Measurements from ENCODE around the gene CCL13. TPM values are rescaled to one million over a fixed set of nuclear protein-coding genes. Genes with fewer than 3 reads are reported as not detected.
"Not testable (repeated sequence)": the region's sequence is repeated elsewhere in the genome, so short reads cannot be mapped to it uniquely, and the experiment has no call there.

The CCL13 gene
- 1 to 10 TPM; 3.1 to 4.0 TPM for total RNA-seq
- long read RNA-seq, donor 1 = 0 reads
- long read RNA-seq, donor 2 = 0 reads

DNA sequence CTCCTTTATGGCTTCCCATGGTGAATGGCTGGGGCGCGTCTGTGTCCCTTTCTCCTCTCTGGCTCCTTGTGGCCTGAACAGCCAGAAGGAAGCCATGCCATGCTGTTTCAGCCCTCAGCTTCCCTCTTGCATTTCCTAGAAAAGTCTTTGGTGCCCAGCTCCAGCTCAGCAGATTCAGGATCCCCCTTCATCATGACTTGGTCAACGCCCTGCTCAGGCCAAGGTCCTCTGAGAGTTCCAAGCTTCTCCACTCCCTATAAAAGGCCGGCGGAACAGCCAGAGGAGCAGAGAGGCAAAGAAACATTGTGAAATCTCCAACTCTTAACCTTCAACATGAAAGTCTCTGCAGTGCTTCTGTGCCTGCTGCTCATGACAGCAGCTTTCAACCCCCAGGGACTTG is at the start of gene CCL13:
CCL13 (plus strand) TSS at position 287 of the 400 bp plus-strand sequence; CDS start at position 334, 47 bp downstream.
- no peak for DNase-seq (ENCODE audit: low spot score)
- intact Hi-C loops (cut with DNase I) = no loop called here

DNA sequence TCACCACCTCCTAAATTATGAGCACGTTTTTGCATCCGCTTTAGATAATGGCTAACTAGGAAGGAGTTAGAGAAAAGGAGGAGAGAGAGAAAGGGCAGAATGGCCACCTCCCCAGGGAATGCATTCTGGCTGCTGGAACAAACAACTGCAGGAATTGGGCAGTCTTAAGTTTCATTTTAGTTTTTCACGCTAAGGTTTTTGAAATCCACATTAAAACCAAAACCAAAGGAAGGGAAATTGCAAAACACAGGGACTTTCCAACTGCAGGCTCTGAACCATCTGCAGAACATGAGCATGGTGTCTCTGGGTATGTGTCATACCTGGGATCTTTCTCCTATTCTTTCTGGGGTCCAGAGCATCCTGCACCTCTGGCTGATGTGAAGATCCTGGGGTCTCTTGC is 49.2 kb upstream of the CCL13 start:
- no peak for DNase-seq (ENCODE audit: low spot score)

DNA sequence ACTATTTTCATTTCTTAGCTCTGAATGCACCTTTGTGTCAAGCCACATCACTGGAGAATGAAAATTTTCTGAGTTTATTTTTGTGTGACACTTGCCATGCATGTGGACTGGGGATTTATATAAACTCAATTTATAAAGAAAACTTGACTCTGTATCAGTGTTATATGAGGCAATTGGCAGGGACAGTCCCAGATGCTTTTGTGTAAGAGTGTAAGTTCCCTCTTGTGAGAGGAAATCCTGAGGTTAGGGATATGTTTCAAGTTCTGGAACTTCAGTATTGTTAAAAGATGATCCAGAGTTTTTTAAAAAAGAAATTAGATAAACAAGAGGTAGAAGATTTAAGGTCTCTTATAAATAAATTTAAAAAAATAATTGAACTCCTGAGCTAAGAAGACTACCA is 47.9 kb upstream of the CCL13 start:
- no peak for DNase-seq (ENCODE audit: low spot score)
- intact Hi-C loops (cut with DNase I) = loop anchor here in 1 of 2 donors (5.0 kb wide), 2 partner anchors 56 to 106 kb away; no protein-coding TSS in a partner anchor

More for the DNA sequence above, 49.2 kb upstream of the CCL13 start:
- intact Hi-C loops (cut with DNase I) = loop anchor here in 1 of 2 donors (5.0 kb wide), 2 partner anchors 55 to 105 kb away; no protein-coding TSS in a partner anchor

DNA sequence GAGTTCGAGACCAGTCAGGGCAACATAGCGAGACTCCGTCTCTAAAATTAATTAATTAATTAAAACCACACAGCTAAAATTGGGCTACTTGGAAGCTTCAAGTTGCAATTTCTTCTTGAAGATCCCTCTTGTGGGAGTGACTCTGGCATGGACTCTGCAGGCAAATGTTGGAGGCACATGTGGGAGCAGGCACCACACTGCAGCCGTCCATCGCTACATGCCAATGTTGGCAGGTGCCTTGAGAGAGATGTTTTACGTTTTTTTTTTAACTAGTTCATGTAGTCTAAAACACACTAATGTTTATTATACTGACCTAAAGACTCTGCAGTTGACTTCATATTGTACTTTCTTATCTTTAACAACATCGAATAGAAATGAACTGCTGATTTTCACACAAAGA is 45.0 kb upstream of the CCL13 start:
- intact Hi-C loops (cut with DNase I) = no loop called here
- DNase-seq (ENCODE audit: low spot score) = no peak

DNA sequence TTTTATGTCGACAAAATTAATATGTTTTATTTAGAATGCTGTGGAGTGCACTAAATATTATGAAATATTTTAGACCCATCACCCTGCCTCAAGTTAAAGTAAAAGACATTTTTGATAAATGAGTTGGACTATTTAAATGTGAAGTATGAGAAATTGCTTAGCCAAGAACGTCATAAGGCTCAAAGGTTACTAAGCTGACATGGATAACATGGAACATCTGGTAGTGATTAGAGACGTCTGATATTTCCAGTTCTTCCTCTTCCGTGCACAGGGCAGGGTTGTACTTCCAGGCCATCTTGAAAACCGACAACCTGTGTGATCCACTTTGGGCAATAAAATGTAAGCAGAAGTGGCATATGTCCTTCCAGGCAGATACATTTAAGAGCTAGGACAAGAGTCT is 44.2 kb upstream of the CCL13 start:
- intact Hi-C loops (cut with DNase I) = no loop called here
- DNase-seq (ENCODE audit: low spot score) = no peak

DNA sequence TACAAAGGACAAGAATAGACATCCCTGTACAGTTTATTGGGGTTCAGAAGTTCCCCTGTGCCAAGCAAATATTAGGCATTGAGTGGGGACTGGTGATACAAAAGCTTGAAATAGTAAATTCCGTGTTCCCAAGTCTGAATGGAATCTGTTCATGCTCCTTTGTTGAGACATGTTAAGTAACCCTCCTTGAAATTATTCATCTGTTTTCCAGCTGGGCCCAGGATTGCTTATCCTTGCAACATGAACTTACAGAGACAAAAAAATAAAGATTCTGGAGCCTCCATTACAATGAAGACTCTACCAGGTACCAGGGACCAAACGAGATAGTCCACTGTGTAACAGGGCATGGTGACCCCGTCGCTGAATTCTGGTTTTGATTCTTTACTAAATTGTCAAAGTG is 43.1 kb upstream of the CCL13 start:
- intact Hi-C loops (cut with DNase I) = no loop called here
- DNase-seq (ENCODE audit: low spot score) = no peak

DNA sequence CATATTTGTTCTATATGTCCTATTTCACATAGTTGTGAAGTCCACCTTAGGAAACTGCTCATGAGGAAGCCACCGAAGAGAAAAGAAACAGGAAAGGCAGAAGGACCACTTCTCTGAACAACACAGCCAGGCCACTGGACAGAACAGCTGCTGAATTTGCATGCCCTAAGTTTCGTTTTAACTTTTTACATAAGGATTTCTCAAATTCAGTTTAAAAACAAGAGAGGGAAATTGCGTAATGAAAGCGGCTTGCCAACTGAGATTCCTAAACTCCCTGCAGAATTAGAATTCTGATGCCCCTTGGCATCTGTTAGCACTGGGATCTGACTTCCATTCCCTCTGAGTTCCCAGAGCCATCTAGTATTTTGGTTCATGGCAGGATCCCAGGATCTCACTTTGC is 42.0 kb upstream of the CCL13 start:
- intact Hi-C loops (cut with DNase I) = no loop called here
- no peak for DNase-seq (ENCODE audit: low spot score)

DNA sequence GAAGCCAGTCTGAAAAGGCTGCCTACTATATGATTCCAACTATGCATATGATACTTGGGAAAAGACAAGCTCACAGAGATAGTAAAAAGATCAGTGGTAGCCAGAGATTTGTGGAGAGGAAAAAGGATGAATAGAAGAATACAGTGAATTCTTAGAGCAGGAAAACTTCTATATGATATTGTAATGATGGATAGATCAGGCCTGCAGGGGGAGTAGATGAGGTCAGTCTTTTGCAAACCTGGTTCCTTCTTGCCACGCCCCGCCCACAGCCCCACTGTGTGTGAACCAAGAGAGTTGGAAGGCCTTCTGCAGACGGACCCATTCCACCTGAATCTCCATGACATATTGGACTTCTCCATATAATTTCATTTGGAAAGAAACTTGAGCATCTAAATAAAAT is 37.8 kb upstream of the CCL13 start:
- DNase-seq (ENCODE audit: low spot score) = no peak
- intact Hi-C loops (cut with DNase I) = no loop called here

DNA sequence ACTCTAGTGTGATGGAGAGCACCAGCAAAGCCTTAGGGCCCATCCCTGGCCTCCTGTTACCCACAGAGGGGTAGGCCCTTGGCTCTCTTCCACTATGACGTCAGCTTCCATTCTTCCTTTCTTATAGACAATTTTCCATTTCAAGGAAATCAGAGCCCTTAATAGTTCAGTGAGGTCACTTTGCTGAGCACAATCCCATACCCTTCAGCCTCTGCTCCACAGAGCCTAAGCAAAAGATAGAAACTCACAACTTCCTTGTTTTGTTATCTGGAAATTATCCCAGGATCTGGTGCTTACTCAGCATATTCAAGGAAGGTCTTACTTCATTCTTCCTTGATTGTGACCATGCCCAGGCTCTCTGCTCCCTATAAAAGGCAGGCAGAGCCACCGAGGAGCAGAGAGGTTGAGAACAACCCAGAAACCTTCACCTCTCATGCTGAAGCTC is 37.2 kb upstream of the CCL13 start, which contains the start of gene CCL8:
CCL8 (plus strand) TSS at position 397 of the 445 bp plus-strand sequence. CDS start 67 bp downstream, outside the sequence.
- intact Hi-C loops (cut with DNase I) = no loop called here
- no peak for DNase-seq (ENCODE audit: low spot score)

DNA sequence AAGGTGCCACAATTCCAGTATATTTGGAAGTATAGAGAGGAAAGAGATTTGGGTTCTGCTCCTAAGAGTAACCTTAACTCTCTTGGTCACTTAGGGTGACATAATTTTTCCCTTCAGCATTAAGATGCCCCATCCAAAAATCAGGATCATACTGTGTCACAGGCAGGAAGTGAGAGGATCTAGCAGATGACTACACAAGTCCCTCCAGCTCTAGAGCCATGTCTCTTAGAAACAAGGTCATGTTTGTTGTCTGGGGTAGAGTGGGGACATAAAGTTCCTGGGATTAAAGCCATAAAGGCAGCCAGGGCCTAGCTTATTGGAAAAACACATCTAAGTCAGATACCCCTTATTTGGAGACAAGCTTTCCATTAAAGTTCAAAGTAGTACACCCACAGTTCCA is 34.3 kb upstream of the CCL13 start:
- no peak for DNase-seq (ENCODE audit: low spot score)
- intact Hi-C loops (cut with DNase I) = no loop called here

DNA sequence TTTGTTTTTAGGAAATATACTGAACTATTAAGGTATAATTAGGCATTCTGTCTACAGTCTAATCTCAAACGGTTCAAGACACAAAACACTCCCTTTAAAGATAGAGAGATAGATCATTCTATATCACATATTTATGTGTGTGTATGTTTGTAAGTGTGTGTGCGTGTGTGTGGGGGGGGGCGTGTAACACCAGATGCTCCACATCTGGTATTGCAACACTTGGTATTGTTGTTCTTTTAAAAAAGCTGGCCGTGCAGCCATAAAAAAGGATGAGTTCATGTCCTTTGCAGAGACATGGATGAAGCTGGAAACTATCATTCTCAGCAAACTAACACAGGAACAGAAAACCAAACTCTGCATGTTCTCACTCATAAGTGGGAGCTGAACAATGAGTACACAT is 28.7 kb upstream of the CCL13 start:
- DNase-seq (ENCODE audit: low spot score); intact Hi-C loops (cut with DNase I): not testable (repeated sequence)

DNA sequence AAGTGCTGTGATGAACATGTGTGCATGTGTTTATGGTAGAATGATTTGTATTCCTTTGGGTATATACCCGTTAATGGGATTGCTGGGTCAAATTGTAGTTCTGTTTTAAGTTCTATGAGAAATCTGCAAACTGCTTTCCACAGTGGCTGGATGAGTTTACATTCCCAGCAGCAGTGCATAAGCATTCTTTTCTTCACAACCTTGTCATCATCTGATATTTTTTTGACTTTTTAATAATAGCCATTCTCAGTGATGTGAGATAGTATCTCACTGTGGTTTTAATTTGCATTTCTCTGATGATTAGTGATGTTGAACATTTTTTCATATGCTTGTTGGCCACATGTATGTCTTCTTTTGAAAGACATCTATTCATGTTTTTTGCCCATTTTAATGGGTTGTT is 18.6 kb upstream of the CCL13 start:
- DNase-seq (ENCODE audit: low spot score) = no peak
- intact Hi-C loops (cut with DNase I) = no loop called here

DNA sequence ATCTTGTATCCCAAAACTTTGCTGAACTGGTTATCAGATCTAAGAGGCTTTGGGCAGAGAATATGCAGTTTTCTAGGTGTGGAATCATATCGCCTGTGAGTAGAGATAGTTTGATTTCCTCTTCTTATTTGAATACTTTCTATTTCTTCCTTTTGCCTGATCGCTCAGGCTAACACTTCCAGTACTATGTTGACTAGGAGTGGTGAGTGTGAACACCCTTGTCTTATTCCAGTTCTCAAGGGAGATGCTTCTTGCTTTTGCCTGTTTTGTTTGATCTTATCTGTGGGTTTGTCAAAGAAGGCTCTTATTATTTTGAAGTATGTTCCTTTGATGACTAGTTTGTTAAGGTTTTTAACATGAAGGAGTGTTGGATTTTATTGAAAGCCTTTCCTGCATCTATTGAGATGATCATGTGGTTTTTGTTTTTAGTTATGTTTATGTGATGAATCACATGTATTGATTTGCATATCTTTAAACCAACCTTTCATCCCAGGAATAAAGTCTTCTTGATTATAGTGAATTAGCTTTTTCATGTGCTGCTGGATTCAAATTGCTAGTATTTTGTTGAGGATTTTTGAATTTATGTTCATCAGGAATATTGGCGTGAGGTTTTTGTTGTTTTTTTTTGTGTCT is 17.0 kb upstream of the CCL13 start:
- no peak for DNase-seq (ENCODE audit: low spot score)
- intact Hi-C loops (cut with DNase I) = no loop called here

DNA sequence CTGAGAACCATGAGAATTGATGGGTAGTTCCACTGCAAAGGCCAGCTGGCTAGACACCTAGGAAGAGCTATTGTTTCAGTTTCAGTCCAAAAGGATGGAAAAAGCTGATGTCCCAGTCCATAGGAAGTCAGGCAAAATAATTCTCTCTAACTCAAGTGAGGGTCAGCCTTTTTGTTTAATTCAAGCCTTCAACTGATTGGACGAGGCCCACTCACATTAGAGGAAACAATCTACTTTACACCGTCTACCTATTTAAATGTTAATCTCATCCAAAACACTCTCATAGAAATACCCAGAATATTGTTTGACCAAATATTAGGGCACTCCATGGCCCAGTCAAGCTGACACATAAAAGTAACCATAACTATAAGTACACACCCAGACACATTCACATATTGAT is 14.4 kb upstream of the CCL13 start:
- intact Hi-C loops (cut with DNase I) = no loop called here
- DNase-seq (ENCODE audit: low spot score) = no peak

DNA sequence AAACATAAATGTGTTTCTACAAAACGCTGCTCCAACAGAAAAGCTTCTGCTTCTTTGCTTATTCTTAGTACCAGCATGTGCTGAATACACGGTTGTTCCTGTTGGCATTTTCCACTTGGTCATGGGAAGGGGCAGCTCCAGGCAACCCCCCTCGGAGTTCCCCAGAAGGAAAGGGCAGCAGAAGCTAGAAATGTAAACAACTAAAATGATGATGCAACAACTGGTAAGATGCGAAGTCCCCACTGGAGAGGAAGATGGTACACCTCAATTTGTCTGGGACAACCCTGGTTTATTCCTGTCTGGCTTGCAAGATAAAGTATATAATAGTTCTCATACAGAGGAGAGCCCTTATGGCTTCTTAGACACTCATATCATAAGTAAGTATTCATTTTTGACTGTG is 9.2 kb upstream of the CCL13 start:
- DNase-seq (ENCODE audit: low spot score) = peak; percentile 67
- intact Hi-C loops (cut with DNase I) = no loop called here

DNA sequence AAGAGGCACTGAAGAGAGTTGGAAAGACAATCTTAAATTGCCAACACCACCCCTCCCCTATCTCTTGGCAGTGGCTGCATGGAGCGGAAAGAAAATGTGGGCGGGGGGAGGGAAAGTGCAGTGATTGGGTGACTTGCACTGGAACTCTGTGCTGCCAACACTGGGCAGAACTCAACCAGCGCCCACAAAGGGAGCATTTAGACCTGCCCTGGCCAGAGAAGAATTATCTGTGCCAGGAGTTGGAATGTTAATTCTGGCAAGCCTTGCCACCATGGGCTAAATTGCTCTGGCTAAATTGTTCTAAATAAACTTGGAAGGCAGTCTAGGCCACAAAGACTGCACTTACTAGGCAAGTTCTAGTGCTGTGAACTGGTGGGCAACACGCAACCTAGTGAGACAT is 6.5 kb upstream of the CCL13 start:
- no peak for DNase-seq (ENCODE audit: low spot score)
- intact Hi-C loops (cut with DNase I) = no loop called here

DNA sequence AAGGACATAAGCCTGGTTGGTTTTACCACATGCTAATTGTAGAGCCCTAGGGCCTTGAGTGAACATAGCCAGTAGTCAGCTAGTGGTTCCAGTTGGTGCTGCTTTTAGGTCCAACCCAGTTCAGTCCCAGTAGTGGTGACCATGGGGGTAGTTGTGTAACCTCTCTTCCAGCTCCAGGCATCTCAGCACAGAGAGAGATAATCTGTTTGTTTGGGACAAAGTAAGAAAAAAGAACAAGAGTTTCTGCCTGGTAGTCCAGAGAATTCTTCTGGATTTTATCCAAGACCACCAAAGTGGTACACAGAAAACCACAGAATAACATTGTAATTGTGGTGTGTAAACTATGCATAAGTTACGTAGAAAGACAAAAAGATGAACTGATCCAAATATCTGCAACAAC is 5.2 kb upstream of the CCL13 start:
- intact Hi-C loops (cut with DNase I) = no loop called here
- no peak for DNase-seq (ENCODE audit: low spot score)

DNA sequence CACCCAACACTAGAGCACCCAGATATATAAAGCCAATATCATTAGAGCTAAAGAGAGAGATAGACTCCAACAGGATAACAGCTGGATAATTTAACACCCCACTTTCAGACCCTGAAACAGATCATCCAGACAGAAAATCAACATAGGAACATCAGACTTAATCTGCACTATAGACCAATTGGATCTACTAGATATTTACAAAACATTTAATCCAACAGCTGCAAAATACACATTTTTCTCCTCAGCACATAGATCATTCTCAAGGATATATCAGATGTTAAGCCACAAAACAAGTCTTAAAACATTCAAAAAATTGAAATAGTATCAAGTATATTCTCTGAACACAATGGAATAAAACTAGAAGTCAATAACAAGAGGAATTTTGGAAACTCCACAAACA is 4.1 kb upstream of the CCL13 start:
- no peak for DNase-seq (ENCODE audit: low spot score)
- intact Hi-C loops (cut with DNase I) = no loop called here

DNA sequence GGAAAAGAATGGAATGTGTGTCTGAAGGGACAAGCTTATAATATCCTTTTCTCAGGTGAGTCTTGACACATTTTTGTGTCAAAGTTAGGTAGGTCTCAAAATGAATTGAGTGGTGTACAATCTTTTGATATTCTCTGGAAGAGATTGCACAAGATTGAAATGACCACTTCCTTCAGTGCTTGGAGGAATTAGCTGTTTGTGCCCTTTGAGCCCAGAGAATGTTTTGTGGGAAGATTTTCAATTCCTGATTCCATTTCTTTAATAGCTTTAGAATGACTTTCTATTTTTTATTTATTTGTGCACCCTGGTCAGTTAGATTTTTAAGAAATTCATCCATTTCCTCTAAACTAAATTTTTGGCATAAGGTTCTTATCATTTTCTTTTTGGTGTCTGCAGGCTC is 1.6 kb upstream of the CCL13 start:
- intact Hi-C loops (cut with DNase I) = no loop called here

DNA sequence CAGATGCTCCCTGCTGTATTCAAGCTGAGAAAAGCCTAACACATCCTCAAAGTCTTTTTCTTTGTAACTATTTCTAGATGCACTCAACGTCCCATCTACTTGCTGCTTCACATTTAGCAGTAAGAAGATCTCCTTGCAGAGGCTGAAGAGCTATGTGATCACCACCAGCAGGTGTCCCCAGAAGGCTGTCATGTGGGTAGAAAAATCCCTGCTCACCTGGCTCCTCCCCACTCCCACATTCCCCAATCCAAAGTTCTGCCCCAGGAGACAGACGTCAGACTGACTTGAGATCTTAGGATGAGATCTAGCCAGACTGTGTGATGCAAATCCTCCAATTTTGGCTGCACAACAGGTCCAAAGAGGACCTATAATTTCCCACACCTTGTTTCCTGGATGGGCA is 1.1 kb downstream of the CCL13 start:
- no peak for DNase-seq (ENCODE audit: low spot score)
- intact Hi-C loops (cut with DNase I) = no loop called here

More for the DNA sequence above, 1.6 kb upstream of the CCL13 start:
- no peak for DNase-seq (ENCODE audit: low spot score)

DNA sequence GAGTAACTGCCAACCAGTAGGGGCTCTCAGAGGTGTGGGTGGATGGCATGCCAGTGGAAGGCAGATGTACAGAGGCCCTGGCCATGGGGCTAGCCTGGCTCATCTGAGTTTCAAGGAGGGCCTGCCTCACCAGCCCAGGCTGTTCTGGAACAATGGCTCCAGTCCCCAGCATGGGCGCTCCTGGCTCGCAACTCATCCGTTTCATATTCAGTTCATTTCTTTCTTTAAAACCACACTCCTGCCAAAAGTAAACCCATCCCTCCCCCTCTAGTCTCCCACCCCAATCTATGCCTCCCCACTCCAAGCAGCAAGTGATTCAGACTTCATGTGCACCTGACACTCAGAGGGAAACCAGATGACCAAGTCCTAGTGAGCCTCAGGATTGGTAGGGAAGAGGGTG is 2.4 kb downstream of the CCL13 start:
- intact Hi-C loops (cut with DNase I) = loop anchor here in 1 of 2 donors (1.0 kb wide), 1 partner anchor 157 kb away; no protein-coding TSS in a partner anchor
- no peak for DNase-seq (ENCODE audit: low spot score)

All from posterior vena cava (tissue), 2 donors.